Mucosa of descending colon (tissue), 3 donors: ENCODE results near the gene ATRN. TPM values are rescaled to one million over a fixed set of nuclear protein-coding genes. Genes with fewer than 3 reads are reported as not detected.
A peak's percentile ranks its signal among the peaks of the same experiment; 100 is the strongest.

Experiments used
- ATAC-seq: fragments of 200-7000 bp; cut with Tn5 transposase; one replicate; pipeline ENCODE4 v1.9.1; 2020; ENCODE audit warnings: mild to moderate bottlenecking, moderate library complexity
- DNase-seq, 3 donors: peaks; one replicate each; pipeline ENCODE4 v3.0.0-alpha.2; 2020
- H3K36me3 ChIP-seq: fragments of 200-600 bp; one replicate; pipeline ENCODE4 v1.8.0; 2021; ENCODE audit warnings: low read depth, mild to moderate bottlenecking
- H3K4me1 ChIP-seq: fragments of 200-600 bp; one replicate; pipeline ENCODE4 v1.8.0; 2021; ENCODE audit warnings: low read depth, mild to moderate bottlenecking
- H3K4me3 ChIP-seq: fragments of 200-600 bp; one replicate; pipeline ENCODE4 v1.8.0; 2021; ENCODE audit warnings: mild to moderate bottlenecking
- H3K9me3 ChIP-seq: fragments of 200-600 bp; one replicate; pipeline ENCODE4 v1.8.0; 2021; ENCODE audit warnings: mild to moderate bottlenecking
- intact Hi-C, 2 donors: fragments of 100-400 bp; cut with DNase I in 1 of 2; cut with micrococcal nuclease in 1 of 2; formaldehyde crosslinking; loops; one replicate each; pipeline versions ENCODE4 v1.11.0 to v1.11.1; 2022; cut with DNase I, micrococcal nuclease
- total RNA-seq, 3 donors: library from RNA; stranded (reverse); fragmentation: NEBNext Ultra II Directional in 2 of 3; extraction: Animal tissue kit (Norgen Biotek cat#: 25700) in 2 of 3; gene quantifications; one replicate each; pipeline versions ENCODE4 v1.2.1 to v1.2.4, GENCODE V29; 2021 to 2023
- TF ChIP-seq, protein P1 (sequence below): fragments of 200-600 bp; IDR thresholded peaks from one replicate; pipeline ENCODE4 v1.8.0; 2022; ENCODE audit warnings: antibody characterized with exemption, mild to moderate bottlenecking
- donor health status: DM: no; HTN: no; CAD: no; lungs with moderate emphysema.
- donor health status: DM: no; HTN: no; CAD: no.
- donor health status: DM: no; HTN: yes; CAD: no.

The ATRN gene
- total RNA-seq, 3 donors from 2014 or later, result 22.1 to 28.2 (median 23.7) TPM

DNA sequence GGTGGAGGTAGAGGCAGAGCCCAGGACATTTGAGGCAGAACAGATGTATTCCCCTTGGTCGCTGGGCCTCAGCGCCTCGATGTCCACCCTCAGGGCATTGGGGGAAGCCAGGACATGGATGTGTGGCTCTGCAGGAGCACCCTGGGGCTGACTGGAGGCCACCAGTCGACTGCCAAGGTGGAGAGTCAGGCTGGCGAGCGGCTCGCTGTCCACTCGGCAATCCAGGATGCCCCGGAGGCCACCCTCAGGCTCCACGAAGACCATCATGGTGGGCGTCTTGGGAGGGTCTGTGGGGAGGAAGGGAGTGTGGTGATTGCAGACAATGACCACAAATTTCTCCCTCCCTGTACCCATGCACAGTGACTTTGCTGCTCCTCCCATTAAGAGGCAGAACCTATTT, 219.2 kb downstream of the ATRN start:
- no peak for ATAC-seq
- DNase-seq, result no peak
- intact Hi-C loops, result no loop called here
- Histone ChIP-seq H3K4me3 (no peak overlapping the region), H3K9me3 (no peaks in the 10 kb centered on the region), H3K4me1 (no peaks in the 10 kb centered on the region), H3K36me3 (no peaks in the 10 kb centered on the region)
- TF ChIP-seq, protein P1, sequence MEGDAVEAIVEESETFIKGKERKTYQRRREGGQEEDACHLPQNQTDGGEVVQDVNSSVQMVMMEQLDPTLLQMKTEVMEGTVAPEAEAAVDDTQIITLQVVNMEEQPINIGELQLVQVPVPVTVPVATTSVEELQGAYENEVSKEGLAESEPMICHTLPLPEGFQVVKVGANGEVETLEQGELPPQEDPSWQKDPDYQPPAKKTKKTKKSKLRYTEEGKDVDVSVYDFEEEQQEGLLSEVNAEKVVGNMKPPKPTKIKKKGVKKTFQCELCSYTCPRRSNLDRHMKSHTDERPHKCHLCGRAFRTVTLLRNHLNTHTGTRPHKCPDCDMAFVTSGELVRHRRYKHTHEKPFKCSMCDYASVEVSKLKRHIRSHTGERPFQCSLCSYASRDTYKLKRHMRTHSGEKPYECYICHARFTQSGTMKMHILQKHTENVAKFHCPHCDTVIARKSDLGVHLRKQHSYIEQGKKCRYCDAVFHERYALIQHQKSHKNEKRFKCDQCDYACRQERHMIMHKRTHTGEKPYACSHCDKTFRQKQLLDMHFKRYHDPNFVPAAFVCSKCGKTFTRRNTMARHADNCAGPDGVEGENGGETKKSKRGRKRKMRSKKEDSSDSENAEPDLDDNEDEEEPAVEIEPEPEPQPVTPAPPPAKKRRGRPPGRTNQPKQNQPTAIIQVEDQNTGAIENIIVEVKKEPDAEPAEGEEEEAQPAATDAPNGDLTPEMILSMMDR, result no peak

- intact Hi-C loops, result no loop called here
- H3K9me3 ChIP-seq, result no peaks in the 10 kb centered on the region
- ATAC-seq (no peak), DNase-seq (no peak)
- TF ChIP-seq, protein P1, result no peak
- no peaks in the 10 kb centered on the region for H3K4me1 ChIP-seq
- no peak overlapping the region for H3K4me3 ChIP-seq
- no peaks in the 10 kb centered on the region for H3K36me3 ChIP-seq
These were observed 219.6 kb downstream of the ATRN start for GRCh38 chr20:3690413-3690812.

- no peak for ATAC-seq
- H3K4me3 ChIP-seq, result no peak overlapping the region
- TF ChIP-seq, protein P1, result no peak
- DNase-seq, result peak in 1 of 3 donors; percentile 38
- H3K9me3 ChIP-seq, result peaks cover 2% of the 10 kb centered on the region
- no peaks in the 10 kb centered on the region for H3K36me3 ChIP-seq
- no peaks in the 10 kb centered on the region for H3K4me1 ChIP-seq
- intact Hi-C loops, result no loop called here
These were observed 220.5 kb downstream of the ATRN start for GRCh38 chr20:3691306-3691705.

DNA sequence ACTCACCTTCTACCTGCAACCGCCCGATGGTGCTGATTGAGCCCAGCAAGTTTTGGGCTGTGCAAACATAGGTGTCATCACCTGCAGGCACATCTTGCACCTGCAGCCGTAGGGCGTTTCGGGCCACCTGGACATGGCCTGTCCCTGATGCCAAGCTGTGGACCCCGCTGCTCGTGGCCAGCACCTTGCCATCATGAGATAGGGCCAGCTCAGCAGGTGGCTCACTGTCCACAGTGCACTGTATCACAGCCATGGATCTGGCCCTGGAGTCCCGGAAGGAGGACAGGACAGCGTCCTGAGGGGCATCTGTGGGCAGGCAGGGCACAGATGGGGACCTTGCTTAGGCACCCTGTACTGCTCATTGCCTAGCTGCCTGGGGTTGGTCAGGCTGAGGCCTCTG, 221.1 kb downstream of the ATRN start:
- intact Hi-C loops, result no loop called here
- TF ChIP-seq, protein P1, result no peak
- DNase-seq, result no peak
- no peak for ATAC-seq
- no peak overlapping the region for H3K4me3 ChIP-seq
- no peaks in the 10 kb centered on the region for H3K4me1 ChIP-seq
- peaks cover 3% of the 10 kb centered on the region for H3K9me3 ChIP-seq
- H3K36me3 ChIP-seq, result no peaks in the 10 kb centered on the region

GRCh38 chr20:3692706-3693294, 222.0 kb downstream of the ATRN start:
- DNase-seq (no peak), ATAC-seq (no peak)
- H3K36me3 ChIP-seq, result no peaks in the 10 kb centered on the region
- TF ChIP-seq, protein P1, result no peak
- no peak overlapping the region for H3K4me3 ChIP-seq
- H3K9me3 ChIP-seq, result peaks cover 3% of the 10 kb centered on the region
- intact Hi-C loops, result no loop called here
- no peaks in the 10 kb centered on the region for H3K4me1 ChIP-seq

- Histone ChIP-seq H3K4me3 (no peak overlapping the region), H3K9me3 (peaks cover 3% of the 10 kb centered on the region), H3K4me1 (no peaks in the 10 kb centered on the region), H3K36me3 (no peaks in the 10 kb centered on the region)
- DNase-seq (no peak), ATAC-seq (no peak)
- intact Hi-C loops, result no loop called here
- TF ChIP-seq, protein P1, result no peak
These were observed 222.6 kb downstream of the ATRN start for GRCh38 chr20:3693376-3693775.
